Measurements from ENCODE around the gene CELA2A.
"Not testable (repeated sequence)": the region's sequence is repeated elsewhere in the genome, so short reads cannot be mapped to it uniquely, and the experiment has no call there.

CELA2A gene

GRCh38 chr1:15444468-15445389 lies 11.8 kb upstream of the CELA2A start:
- DNase-seq (ENCODE audit: low spot score), result no peak

GRCh38 chr1:15445390-15446122 lies 11.0 kb upstream of the CELA2A start:
- no peak for DNase-seq (ENCODE audit: low spot score)

- DNase-seq (ENCODE audit: low spot score), result no peak
Measured at GRCh38 chr1:15446212-15446611, 10.3 kb upstream of the CELA2A start.

GRCh38 chr1:15448877-15449462 lies 7.6 kb upstream of the CELA2A start:
- no peak for DNase-seq (ENCODE audit: low spot score)

- no peak for DNase-seq (ENCODE audit: low spot score)
Measured at GRCh38 chr1:15449567-15449966, 7.0 kb upstream of the CELA2A start.

- no peak for DNase-seq (ENCODE audit: low spot score)
Measured at GRCh38 chr1:15451014-15451722, 5.4 kb upstream of the CELA2A start.

- DNase-seq (ENCODE audit: low spot score), result no peak
Measured at GRCh38 chr1:15452216-15452615, 4.3 kb upstream of the CELA2A start.

- DNase-seq (ENCODE audit: low spot score), result no peak
Measured at GRCh38 chr1:15452866-15453571, 3.5 kb upstream of the CELA2A start.

GRCh38 chr1:15453734-15454133 lies 2.8 kb upstream of the CELA2A start:
- no peak for DNase-seq (ENCODE audit: low spot score)

GRCh38 chr1:15454256-15454655 lies 2.3 kb upstream of the CELA2A start:
- no peak for DNase-seq (ENCODE audit: low spot score)

- no peak for DNase-seq (ENCODE audit: low spot score)
Measured at GRCh38 chr1:15455522-15455921, 1.0 kb upstream of the CELA2A start.

- no peak for DNase-seq (ENCODE audit: low spot score)
Measured at GRCh38 chr1:15457585-15457984, 1.1 kb downstream of the CELA2A start.

GRCh38 chr1:15458388-15458787 lies 1.9 kb downstream of the CELA2A start:
- not testable (repeated sequence) for DNase-seq (ENCODE audit: low spot score)

GRCh38 chr1:15459771-15460707 lies 3.5 kb downstream of the CELA2A start:
- no peak for DNase-seq (ENCODE audit: low spot score)

GRCh38 chr1:15460708-15461095 lies 4.2 kb downstream of the CELA2A start:
- DNase-seq (ENCODE audit: low spot score), result no peak

GRCh38 chr1:15463064-15463800 lies 6.7 kb downstream of the CELA2A start:
- DNase-seq (ENCODE audit: low spot score), result not testable (repeated sequence)

- not testable (repeated sequence) for DNase-seq (ENCODE audit: low spot score)
Measured at GRCh38 chr1:15463926-15464322, 7.4 kb downstream of the CELA2A start.

GRCh38 chr1:15465674-15466073 lies 9.1 kb downstream of the CELA2A start:
- DNase-seq (ENCODE audit: low spot score), result no peak

GRCh38 chr1:15466955-15467625 lies 10.6 kb downstream of the CELA2A start:
- not testable (repeated sequence) for DNase-seq (ENCODE audit: low spot score)

Data from Ammon's horn (tissue), 1 donor.